Epithelial cell of prostate (primary cell): ENCODE measurements around the gene COTL1.
A peak's percentile ranks its signal among the peaks of the same experiment; 100 is the strongest.

ENCODE experiments used
- DNase-seq: peaks from one replicate; pipeline ENCODE4 v3.0.0-alpha.2; 2011; ENCODE audit warnings: low read depth, low spot score
- H3K27ac ChIP-seq: fragments of 450-650 bp; 2 replicates; pipeline ENCODE4 v1.5.1; 2017; ENCODE audit warnings: mild to moderate bottlenecking

Gene COTL1

GRCh38 chr16:84617041-84617790, 662 bp downstream of the COTL1 start:
- peak overlapping the region; percentile 98 for H3K27ac ChIP-seq
- no peak for DNase-seq

GRCh38 chr16:84616515-84616914, 1.4 kb downstream of the COTL1 start:
- no peak overlapping the region for H3K27ac ChIP-seq
- no peak for DNase-seq

GRCh38 chr16:84614968-84615813, 2.7 kb downstream of the COTL1 start:
- H3K27ac ChIP-seq: no peak overlapping the region
- no peak for DNase-seq

GRCh38 chr16:84614623-84614967, 3.3 kb downstream of the COTL1 start:
- H3K27ac ChIP-seq: no peak overlapping the region

GRCh38 chr16:84614073-84614459, 3.8 kb downstream of the COTL1 start:
- no peak for DNase-seq
- no peak overlapping the region for H3K27ac ChIP-seq

More at GRCh38 chr16:84614623-84614967, 3.3 kb downstream of the COTL1 start:
- no peak for DNase-seq

- no peak for DNase-seq
- no peak overlapping the region for H3K27ac ChIP-seq
Measured at GRCh38 chr16:84613408-84614072, 4.3 kb downstream of the COTL1 start.

- DNase-seq: no peak
- H3K27ac ChIP-seq: no peak overlapping the region
Measured at GRCh38 chr16:84612686-84613085, 5.2 kb downstream of the COTL1 start.

GRCh38 chr16:84611041-84611440, 6.8 kb downstream of the COTL1 start:
- no peak overlapping the region for H3K27ac ChIP-seq
- no peak for DNase-seq

- no peak overlapping the region for H3K27ac ChIP-seq
- no peak for DNase-seq
Measured at GRCh38 chr16:84610376-84610775, 7.5 kb downstream of the COTL1 start.

- H3K27ac ChIP-seq: no peak overlapping the region
- no peak for DNase-seq
Measured at GRCh38 chr16:84609563-84610177, 8.2 kb downstream of the COTL1 start.

GRCh38 chr16:84608282-84608681, 9.6 kb downstream of the COTL1 start:
- no peak overlapping the region for H3K27ac ChIP-seq
- DNase-seq: no peak

- no peak for DNase-seq
- no peak overlapping the region for H3K27ac ChIP-seq
Measured at GRCh38 chr16:84607694-84608093, 10.2 kb downstream of the COTL1 start.

GRCh38 chr16:84607061-84607460, 10.8 kb downstream of the COTL1 start:
- DNase-seq: no peak
- no peak overlapping the region for H3K27ac ChIP-seq

GRCh38 chr16:84606081-84606875, 11.6 kb downstream of the COTL1 start:
- DNase-seq: no peak
- no peak overlapping the region for H3K27ac ChIP-seq

GRCh38 chr16:84605339-84605848, 12.5 kb downstream of the COTL1 start:
- no peak for DNase-seq
- H3K27ac ChIP-seq: no peak overlapping the region

GRCh38 chr16:84604477-84605013, 13.3 kb downstream of the COTL1 start:
- H3K27ac ChIP-seq: no peak overlapping the region
- no peak for DNase-seq

GRCh38 chr16:84603940-84604339, 13.9 kb downstream of the COTL1 start:
- no peak for DNase-seq
- H3K27ac ChIP-seq: peak overlapping the region; percentile 53

- DNase-seq: peak; percentile 61
- H3K27ac ChIP-seq: peak overlapping the region; percentile 53
Measured at GRCh38 chr16:84603140-84603816, 14.6 kb downstream of the COTL1 start.
